Hematopoietic multipotent progenitor cell treated with erythropoietin and hydrocortisone succinate and interleukin-3 and kit ligand, for 6 days (in vitro differentiated cells): ENCODE results near the gene CTAG1A.
"Not testable (repeated sequence)": the region's sequence is repeated elsewhere in the genome, so short reads cannot be mapped to it uniquely, and the experiment has no call there.

Experiments
- DNase-seq: peaks from one replicate; pipeline ENCODE4 v3.0.0-alpha.2; 2015

Gene CTAG1A

GRCh38 chrX:154584585-154585183 lies at the start of gene CTAG1A:
Gene CTAG1A (plus strand): TSS chrX:154585133. CDS start chrX:154585207, 74 bp downstream.
- DNase-seq = not testable (repeated sequence)

- no peak for DNase-seq
These were observed 49.0 kb upstream of the CTAG1A start for GRCh38 chrX:154535892-154536291.

GRCh38 chrX:154539077-154539476 lies 45.9 kb upstream of the CTAG1A start:
- no peak for DNase-seq

- DNase-seq = not testable (repeated sequence)
These were observed 44.6 kb upstream of the CTAG1A start for GRCh38 chrX:154540365-154540764.

- no peak for DNase-seq
These were observed 43.9 kb upstream of the CTAG1A start for GRCh38 chrX:154540897-154541535.

GRCh38 chrX:154541589-154541895 lies 43.4 kb upstream of the CTAG1A start:
- DNase-seq = no peak

- peak; percentile 93 for DNase-seq
These were observed 42.8 kb upstream of the CTAG1A start for GRCh38 chrX:154541896-154542722.

- peak; percentile 80 for DNase-seq
These were observed 42.1 kb upstream of the CTAG1A start for GRCh38 chrX:154542723-154543424.

- DNase-seq = no peak
These were observed 39.2 kb upstream of the CTAG1A start for GRCh38 chrX:154545673-154546274.

GRCh38 chrX:154546354-154547244 lies 38.3 kb upstream of the CTAG1A start, which contains the start of gene G6PD:
Gene G6PD (minus strand): TSS chrX:154546846. CDS start chrX:154546155, 691 bp downstream.
- peak; percentile 82 for DNase-seq

- DNase-seq = peak; percentile 91
These were observed 37.5 kb upstream of the CTAG1A start, which contains the start of gene IKBKG for GRCh38 chrX:154547245-154548027. Gene IKBKG (plus strand): TSS chrX:154547620. CDS start chrX:154552003, 4,383 bp downstream.

GRCh38 chrX:154548028-154548316 lies 37.0 kb upstream of the CTAG1A start:
- no peak for DNase-seq

GRCh38 chrX:154549766-154550165 lies 35.2 kb upstream of the CTAG1A start:
- no peak for DNase-seq

GRCh38 chrX:154552112-154552806 lies 32.7 kb upstream of the CTAG1A start:
- not testable (repeated sequence) for DNase-seq

- DNase-seq = not testable (repeated sequence)
These were observed 26.8 kb upstream of the CTAG1A start for GRCh38 chrX:154558060-154558690.

- DNase-seq = not testable (repeated sequence)
These were observed 26.0 kb upstream of the CTAG1A start for GRCh38 chrX:154558896-154559295.

- DNase-seq = not testable (repeated sequence)
These were observed 24.6 kb upstream of the CTAG1A start for GRCh38 chrX:154560326-154560725.

- not testable (repeated sequence) for DNase-seq
These were observed 22.6 kb upstream of the CTAG1A start for GRCh38 chrX:154562295-154562694.

GRCh38 chrX:154570361-154570760 lies 14.6 kb upstream of the CTAG1A start:
- DNase-seq = not testable (repeated sequence)

GRCh38 chrX:154573061-154573460 lies 11.9 kb upstream of the CTAG1A start:
- DNase-seq = not testable (repeated sequence)
